HG03064 (cell line): Measurements from ENCODE around the gene DIDO1.
A peak's percentile ranks its signal among the peaks of the same experiment; 100 is the strongest.
"Not testable (repeated sequence)": the region's sequence is repeated elsewhere in the genome, so short reads cannot be mapped to it uniquely, and the experiment has no call there.

Experiments
- ATAC-seq: cut with Tn5 transposase; IDR thresholded peaks from one replicate; pipeline ENCODE4 v1.9.1; 2021; ENCODE audit warnings: low read depth; ENCODE audit not compliant: unreplicated experiment

The DIDO1 gene

GRCh38 chr20:62882426-62882825, 43.9 kb downstream of the DIDO1 start:
- ATAC-seq: no peak

- no peak for ATAC-seq
These were observed 44.5 kb downstream of the DIDO1 start for GRCh38 chr20:62881662-62882395.

- ATAC-seq: no peak
These were observed 45.2 kb downstream of the DIDO1 start for GRCh38 chr20:62880935-62881661.

GRCh38 chr20:62880147-62880934, 46.0 kb downstream of the DIDO1 start:
- no peak for ATAC-seq

GRCh38 chr20:62879275-62880146, 46.8 kb downstream of the DIDO1 start:
- ATAC-seq: no peak

- no peak for ATAC-seq
These were observed 47.9 kb downstream of the DIDO1 start for GRCh38 chr20:62878244-62879038.

GRCh38 chr20:62876902-62877816, 49.1 kb downstream of the DIDO1 start:
- no peak for ATAC-seq

GRCh38 chr20:62876501-62876901, 49.8 kb downstream of the DIDO1 start:
- no peak for ATAC-seq

GRCh38 chr20:62875419-62876361, 50.6 kb downstream of the DIDO1 start:
- no peak for ATAC-seq

- ATAC-seq: no peak
These were observed 51.4 kb downstream of the DIDO1 start for GRCh38 chr20:62874964-62875344.

GRCh38 chr20:62873681-62874031, 52.6 kb downstream of the DIDO1 start:
- ATAC-seq: not testable (repeated sequence)

- no peak for ATAC-seq
These were observed 53.0 kb downstream of the DIDO1 start for GRCh38 chr20:62873280-62873679.

- ATAC-seq: no peak
These were observed 53.4 kb downstream of the DIDO1 start for GRCh38 chr20:62872862-62873261.

- ATAC-seq: no peak
These were observed 54.0 kb downstream of the DIDO1 start for GRCh38 chr20:62872184-62872847.

GRCh38 chr20:62864207-62864606, 62.1 kb downstream of the DIDO1 start:
- no peak for ATAC-seq

GRCh38 chr20:62861726-62862336, 64.5 kb downstream of the DIDO1 start, which contains the start of gene TCFL5:
TSS of gene TCFL5 (minus strand) at chr20:62861822. CDS start at chr20:62861670, 152 bp downstream.
- peak; percentile 57 for ATAC-seq
